GM12801 (cell line): ENCODE measurements around the gene TMEM247.

ENCODE experiments used
- CTCF ChIP-seq: IDR thresholded peaks from one replicate; pipeline ENCODE4 v1.5.1; 2011; ENCODE audit warnings: control low read depth; ENCODE audit not compliant: insufficient read length; ENCODE audit errors: extremely low read depth

The TMEM247 gene

GRCh38 chr2:46492301-46492700, 12.9 kb downstream of the TMEM247 start:
- no peak for TF ChIP-seq CTCF

GRCh38 chr2:46493241-46493970, 14.0 kb downstream of the TMEM247 start:
- TF ChIP-seq CTCF, result no peak

GRCh38 chr2:46493971-46494250, 14.5 kb downstream of the TMEM247 start:
- no peak for TF ChIP-seq CTCF

- no peak for TF ChIP-seq CTCF
Measured at GRCh38 chr2:46494596-46494995, 15.2 kb downstream of the TMEM247 start.

GRCh38 chr2:46495231-46496030, 16.1 kb downstream of the TMEM247 start:
- no peak for TF ChIP-seq CTCF

- no peak for TF ChIP-seq CTCF
Measured at GRCh38 chr2:46497766-46498165, 18.4 kb downstream of the TMEM247 start.

- no peak for TF ChIP-seq CTCF
Measured at GRCh38 chr2:46498681-46499080, 19.3 kb downstream of the TMEM247 start.
